T-cell (primary cell): ENCODE results near the gene SLC37A1. TPM values are rescaled to one million over a fixed set of nuclear protein-coding genes. Genes with fewer than 3 reads are reported as not detected.
A peak's percentile ranks its signal among the peaks of the same experiment; 100 is the strongest.

Experiments
- ATAC-seq, 4 experiments: fragments of 200-7000 bp in 3 of 4; fragments of 150-1000 bp in 1 of 4; cut with Tn5 transposase; replicated peaks in 1 of 4; 1 replicate in 3 of 4; 2 replicates in 1 of 4; pipeline ENCODE4 v1.10.0; 2021; ENCODE audit warnings: moderate library complexity in 3 of 4, mild to moderate bottlenecking in 2 of 4, moderate number of reproducible peaks in 1 of 4
- CTCF ChIA-PET, 2 donors: fragments of 300-600 bp; sonication (Branson Sonifier 250); formaldehyde crosslinking; loops; one replicate each; lab custom pipeline; 2022; ENCODE audit warnings: antibody characterized with exemption in 2 of 2; lab: Charles Lee
- POLR2A ChIA-PET, 2 donors: fragments of 300-600 bp; sonication (Branson Sonifier 250); formaldehyde crosslinking; loops; one replicate each; lab custom pipeline; 2022; ENCODE audit warnings: antibody characterized with exemption in 2 of 2; lab: Charles Lee
- DNase-seq, 35 experiments: peaks; one replicate each; pipeline versions ENCODE4 v3.0.0 to v3.0.0-alpha.2; 2013 to 2023
- H3K27ac ChIP-seq: one replicate; pipeline ENCODE4 v1.5.1; 2013; ENCODE audit warnings: low read length
- H3K27me3 ChIP-seq, 2 experiments: replicated peaks in 1 of 2; 1 replicate in 1 of 2; 2 replicates in 1 of 2; pipeline versions ENCODE4 v1.6.1 to v1.7.0; 2013; ENCODE audit warnings: low read length in 1 of 2, mixed read lengths in 1 of 2; ENCODE audit not compliant: control insufficient read depth in 2 of 2, insufficient read depth in 2 of 2; ENCODE audit errors: extremely low read depth in 1 of 2
- H3K36me3 ChIP-seq, 2 donors: 1 replicate in 1 of 2; 2 replicates in 1 of 2; pipeline versions ENCODE4 v1.6.1 to v1.7.0; 2013; ENCODE audit warnings: low read length in 1 of 2; ENCODE audit not compliant: control insufficient read depth in 2 of 2, insufficient read depth in 1 of 2; ENCODE audit errors: extremely low read depth in 1 of 2
- H3K4me1 ChIP-seq, 2 experiments: 1 replicate in 1 of 2; 2 replicates in 1 of 2; pipeline versions ENCODE4 v1.6.1 to v1.7.0; 2013; ENCODE audit warnings: low read length in 2 of 2, mixed read lengths in 1 of 2; ENCODE audit not compliant: insufficient read depth in 2 of 2, control insufficient read depth in 1 of 2; ENCODE audit errors: extremely low read depth in 1 of 2
- H3K4me3 ChIP-seq, 2 donors: 1 replicate in 1 of 2; 2 replicates in 1 of 2; pipeline versions ENCODE4 v1.5.1 to v1.7.0; 2013; ENCODE audit warnings: mild to moderate bottlenecking in 2 of 2, low read length in 1 of 2, moderate library complexity in 1 of 2; ENCODE audit not compliant: control insufficient read depth in 1 of 2; ENCODE audit errors: extremely low read depth in 1 of 2
- H3K9me3 ChIP-seq: 2 replicates; pipeline ENCODE4 v1.7.0; 2013
- H3K27ac Mint-ChIP-seq, 2 donors: one replicate each; pipeline ENCODE4 v1.8.0; 2020 to 2021; ENCODE audit warnings: mild to moderate bottlenecking in 2 of 2, mixed read lengths in 2 of 2
- H3K27me3 Mint-ChIP-seq, 2 donors: one replicate each; pipeline ENCODE4 v1.8.0; 2021 to 2022; ENCODE audit warnings: mixed read lengths in 2 of 2
- H3K36me3 Mint-ChIP-seq: one replicate; pipeline ENCODE4 v1.8.0; 2021; ENCODE audit warnings: mixed read lengths
- H3K4me1 Mint-ChIP-seq, 3 donors: one replicate each; pipeline ENCODE4 v1.8.0; 2020 to 2022; ENCODE audit warnings: mixed read lengths in 3 of 3, mild to moderate bottlenecking in 1 of 3
- H3K4me3 Mint-ChIP-seq, 3 donors: one replicate each; pipeline ENCODE4 v1.8.0; 2020 to 2022; ENCODE audit warnings: mild to moderate bottlenecking in 3 of 3, mixed read lengths in 3 of 3, moderate library complexity in 3 of 3
- H3K9me3 Mint-ChIP-seq, 3 donors: one replicate each; pipeline ENCODE4 v1.8.0; 2020 to 2022; ENCODE audit warnings: mixed read lengths in 3 of 3
- WGBS: methylation state at CpG from one replicate; pipeline ENCODE4 v1.1.5; 2013; ENCODE audit warnings: missing lambda C conversion rate; ENCODE audit not compliant: insufficient coverage; 5-methylcytosine and 5-hydroxymethylcytosine counted together
- total RNA-seq, 35 experiments: library from RNA in 6 of 35; stranded (reverse) in 6 of 35; fragments of 120-200 nt in 1 of 35; gene quantifications; one replicate each; pipeline versions ENCODE4 v1.2.1 to v1.2.4 and lab custom pipeline; 2013 to 2026

Gene SLC37A1
- total RNA-seq, 5 donors from 2014 or later (not counting 1 experiment from before 2014, with no cell fraction given), result 18.7 to 26.3 (median 22.6) TPM

DNA sequence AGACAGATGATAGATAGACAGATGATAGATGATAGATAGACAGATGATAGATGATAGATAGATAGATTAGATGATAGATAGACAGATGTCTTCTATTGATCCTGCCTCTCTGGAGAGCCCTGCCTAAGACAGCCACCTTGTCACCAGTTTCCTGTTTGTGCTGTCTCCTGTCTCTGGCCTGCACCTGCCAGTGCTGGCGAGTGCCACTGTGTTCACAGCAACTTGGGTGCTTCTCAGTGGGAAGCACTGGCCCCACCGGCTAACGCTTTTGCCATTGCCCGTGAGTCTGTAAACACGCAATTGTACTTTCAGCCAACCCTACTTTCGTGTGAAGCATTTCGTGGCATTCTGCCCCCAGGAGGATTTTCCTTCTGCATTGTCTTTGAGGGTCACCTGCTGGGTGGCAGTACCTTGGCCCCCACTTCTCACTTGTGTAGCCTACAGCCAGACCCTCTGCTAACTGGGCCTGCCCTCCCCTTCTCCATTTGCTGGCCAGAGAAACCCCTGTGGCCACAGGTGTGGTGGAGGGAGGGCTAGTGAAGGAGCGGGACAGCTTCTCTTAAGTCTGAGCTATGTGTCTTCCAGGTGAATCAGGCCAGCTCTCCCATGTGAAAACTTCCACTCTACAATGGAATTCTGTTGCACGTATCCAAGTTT is 116.4 kb downstream of the SLC37A1 start:
- CTCF ChIA-PET, result no interaction called here

DNA sequence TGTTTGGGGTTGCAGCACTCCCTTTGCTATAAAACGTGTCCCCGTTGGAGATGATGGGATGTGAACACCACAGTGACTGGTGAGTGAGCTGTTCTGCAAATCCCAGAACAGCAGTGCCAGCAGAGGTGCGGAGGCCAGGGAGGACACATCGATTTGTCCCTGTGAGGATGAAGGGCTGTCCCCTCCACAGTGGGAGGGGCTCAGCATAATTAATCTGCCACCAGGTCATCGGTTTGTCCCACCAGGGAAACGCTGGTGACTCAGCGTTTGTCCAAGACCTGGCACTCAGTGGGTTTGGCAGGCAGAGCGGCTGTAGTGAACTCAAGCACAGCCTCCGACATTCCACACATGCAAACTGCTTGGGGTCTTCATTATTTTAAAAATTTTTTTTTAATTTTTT is 117.0 kb downstream of the SLC37A1 start:
- 71% methylated on average over 5 of the region's 9 CpGs for WGBS
- CTCF ChIA-PET, result no interaction called here
- no peak overlapping the region for H3K4me3 ChIP-seq

More for the DNA sequence above, 116.4 kb downstream of the SLC37A1 start:
- Mint-ChIP-seq H3K27me3 (no peaks in the 10 kb centered on the region), H3K4me3 (no peak overlapping the region), H3K9me3 (no peaks in the 10 kb centered on the region), H3K4me1 (peaks cover 0 to 7% (median 2%) of the 10 kb centered on the region in 3 donors), H3K36me3 (no peaks in the 10 kb centered on the region), H3K27ac (no peak overlapping the region)
- Histone ChIP-seq H3K4me1 (peaks cover 2 to 17% of the 10 kb centered on the region in 2 experiments), H3K27ac (no peak overlapping the region), H3K9me3 (no peaks in the 10 kb centered on the region), H3K4me3 (no peak overlapping the region), H3K27me3 (peaks cover 0 to 25% of the 10 kb centered on the region in 2 experiments), H3K36me3 (no peaks in the 10 kb centered on the region)
- ATAC-seq, result peak in 2 of 4 experiments; percentile 49 to 53
- no peak for DNase-seq
- POLR2A ChIA-PET, result no interaction called here
- WGBS, result 76% methylated on average over 6 of the region's 9 CpGs

More for the DNA sequence above, 117.0 kb downstream of the SLC37A1 start:
- Histone ChIP-seq H3K4me1 (peaks cover 2 to 17% of the 10 kb centered on the region in 2 experiments), H3K9me3 (no peaks in the 10 kb centered on the region), H3K27ac (no peak overlapping the region), H3K36me3 (no peaks in the 10 kb centered on the region), H3K27me3 (peaks cover 0 to 25% of the 10 kb centered on the region in 2 experiments)
- Mint-ChIP-seq H3K4me3 (no peak overlapping the region), H3K9me3 (no peaks in the 10 kb centered on the region), H3K27me3 (no peaks in the 10 kb centered on the region), H3K4me1 (peaks cover 0 to 7% (median 2%) of the 10 kb centered on the region in 3 donors), H3K36me3 (no peaks in the 10 kb centered on the region), H3K27ac (no peak overlapping the region)
- no peak for DNase-seq
- POLR2A ChIA-PET, result no interaction called here
- no peak for ATAC-seq

Other genes starting within 250 kb of the SLC37A1 start
- 1 to 10 TPM in 2 of 5 donors, not detected in 3; 1.3 to 1.7 TPM for gene TFF3, start 198.4 kb upstream of the SLC37A1 start, total RNA-seq
- gene TFF2, start 162.9 kb upstream of the SLC37A1 start, total RNA-seq, result under 1 TPM in 1 of 5 donors, not detected in 4; 0.38 TPM
- gene TFF1, start 147.3 kb upstream of the SLC37A1 start, total RNA-seq, result 1 to 10 TPM in 2 of 5 donors, not detected in 3; 1.2 to 1.3 TPM
- 1 to 10 TPM; 1.2 to 2.4 (median 1.7) TPM for gene TMPRSS3, start 117.8 kb upstream of the SLC37A1 start, total RNA-seq
- gene UBASH3A, start 110.0 kb upstream of the SLC37A1 start, total RNA-seq, result 10 to 100 TPM; 59.1 to 98.8 (median 80.5) TPM
- gene RSPH1, start 17.6 kb upstream of the SLC37A1 start, total RNA-seq, result under 1 TPM in 2 of 5 donors, not detected in 3; 0.12 to 0.20 TPM
- gene PDE9A, start 139.8 kb downstream of the SLC37A1 start, total RNA-seq, result 10 to 100 TPM; 11.5 to 18.3 (median 16.1) TPM